HG03342 (cell line): ENCODE results near the gene ZBED1.
"Not testable (repeated sequence)": the region's sequence is repeated elsewhere in the genome, so short reads cannot be mapped to it uniquely, and the experiment has no call there.

Source experiments
- ATAC-seq: cut with Tn5 transposase; IDR thresholded peaks from one replicate; pipeline ENCODE4 v1.9.1; 2021; ENCODE audit warnings: mild to moderate bottlenecking, moderate library complexity; ENCODE audit not compliant: unreplicated experiment

The ZBED1 gene

DNA sequence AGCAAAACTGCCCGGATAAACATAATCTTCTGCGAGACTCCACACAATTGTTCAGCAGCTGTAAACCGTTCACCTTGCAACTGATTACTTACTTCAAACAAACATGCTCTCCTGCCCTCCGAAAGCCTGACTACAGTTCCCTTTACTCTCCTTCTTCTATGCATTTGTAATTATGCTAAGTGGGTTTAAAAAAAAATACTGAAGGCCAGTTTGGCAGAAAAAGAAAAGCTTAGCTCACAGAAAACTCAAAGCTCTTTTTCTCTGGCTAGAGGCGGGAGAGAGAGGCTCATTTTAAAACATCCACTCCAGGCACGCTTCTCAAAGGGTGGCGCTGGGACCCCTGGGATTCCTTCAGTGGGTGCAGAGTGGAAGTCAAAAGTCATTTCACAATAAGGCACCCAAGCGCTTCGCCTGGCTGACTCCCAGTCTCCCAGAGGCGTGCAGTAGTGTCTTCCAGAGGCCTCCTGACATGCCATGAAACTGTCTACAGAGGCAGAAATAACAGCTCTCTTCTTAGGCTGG, 1.9 kb downstream of the ZBED1 start:
- no peak for ATAC-seq

DNA sequence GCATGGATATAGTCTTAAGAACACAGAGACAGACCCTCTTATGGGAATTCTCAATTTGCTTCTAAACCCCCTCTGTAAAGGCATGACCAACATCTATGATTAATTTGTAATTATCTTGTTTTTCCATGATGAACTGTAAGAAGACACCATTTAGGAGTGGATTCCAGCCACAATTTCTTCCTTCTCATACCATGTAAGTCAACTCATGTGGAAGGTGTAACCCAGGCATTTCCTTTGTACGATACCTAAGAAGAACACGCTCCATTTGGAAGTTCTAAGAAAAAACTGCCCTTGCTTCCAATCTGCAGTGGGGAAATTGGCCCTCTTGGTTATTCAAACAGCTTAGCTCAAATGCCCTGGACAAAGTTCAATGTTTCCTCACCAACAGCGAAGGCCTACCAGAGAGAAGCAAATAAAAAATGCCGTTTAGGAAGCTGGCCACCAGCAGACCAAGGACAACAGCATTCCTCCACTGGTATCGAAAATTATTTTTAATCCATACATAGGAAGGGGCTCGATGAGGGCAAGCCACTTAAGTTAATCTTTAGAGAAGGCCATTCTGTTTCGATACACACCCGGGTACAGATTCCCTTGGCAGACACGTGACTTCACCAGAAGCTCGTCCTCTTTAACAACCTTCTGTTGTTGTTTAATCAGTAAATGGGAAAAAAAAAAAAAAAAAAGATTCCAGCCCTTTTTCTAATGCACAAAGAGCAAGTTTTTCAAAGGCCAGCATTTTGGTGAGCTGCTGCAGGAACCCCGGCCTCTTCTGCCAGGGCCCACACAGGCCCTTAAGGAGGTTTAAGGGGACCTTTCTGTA, 2.6 kb downstream of the ZBED1 start:
- no peak for ATAC-seq

DNA sequence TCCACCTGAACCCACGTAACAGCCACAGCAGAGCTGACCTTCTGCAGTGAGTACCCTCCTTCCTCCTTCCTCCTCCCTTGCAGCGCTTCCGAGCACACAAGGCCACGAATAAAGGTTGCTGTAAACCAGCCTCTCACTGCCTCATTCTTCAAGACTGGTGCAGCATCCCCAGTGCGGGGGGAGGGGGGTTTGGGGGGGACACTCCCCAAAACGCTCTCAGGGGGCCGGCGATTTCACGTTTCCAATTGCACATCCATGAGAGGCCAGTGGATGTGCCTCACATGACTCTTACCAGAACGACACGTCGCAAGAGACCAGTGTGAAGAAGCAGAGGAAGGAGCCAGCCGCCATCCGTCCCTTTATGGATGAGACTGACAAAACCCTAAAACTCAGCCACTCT, 5.2 kb downstream of the ZBED1 start:
- no peak for ATAC-seq

- no peak for ATAC-seq
These were observed 8.1 kb downstream of the ZBED1 start for GRCh38 chrX:2492531-2493218.

GRCh38 chrX:2490634-2491033, 10.1 kb downstream of the ZBED1 start:
- ATAC-seq: no peak

- no peak for ATAC-seq
These were observed 11.0 kb downstream of the ZBED1 start for GRCh38 chrX:2489446-2490445.

- no peak for ATAC-seq
These were observed 12.0 kb downstream of the ZBED1 start for GRCh38 chrX:2488621-2489285.

GRCh38 chrX:2487366-2487765, 13.4 kb downstream of the ZBED1 start:
- no peak for ATAC-seq

- no peak for ATAC-seq
These were observed 14.2 kb downstream of the ZBED1 start for GRCh38 chrX:2486476-2487133.

DNA sequence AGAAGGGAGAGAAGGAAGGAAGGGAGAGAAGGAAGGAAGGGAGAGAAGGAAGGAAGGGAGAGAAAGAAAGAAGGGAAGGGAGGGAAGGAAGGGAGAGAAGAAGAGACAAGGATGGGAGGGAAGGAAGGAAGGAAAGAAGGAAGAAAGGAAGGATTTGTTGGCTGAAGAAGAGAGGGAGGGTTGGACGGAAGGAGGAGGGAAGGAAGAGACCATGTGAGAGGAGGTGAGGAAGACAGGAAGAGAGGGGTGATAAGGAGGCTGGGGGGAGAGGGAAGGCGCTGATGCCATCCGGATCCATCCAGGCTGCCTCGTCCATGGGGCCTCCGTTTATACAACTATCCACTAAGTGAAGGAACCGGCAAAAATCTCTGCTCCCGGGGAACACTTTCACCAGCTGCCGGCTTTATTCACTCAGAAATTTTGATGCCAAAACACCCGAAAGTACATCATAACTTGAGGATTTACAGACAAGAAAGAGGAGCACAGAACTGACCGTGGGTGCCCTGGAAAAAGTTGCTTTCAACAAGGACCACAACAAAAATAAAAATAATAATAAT, 14.9 kb downstream of the ZBED1 start:
- ATAC-seq: no peak

GRCh38 chrX:2484721-2485648, 15.8 kb downstream of the ZBED1 start:
- no peak for ATAC-seq

DNA sequence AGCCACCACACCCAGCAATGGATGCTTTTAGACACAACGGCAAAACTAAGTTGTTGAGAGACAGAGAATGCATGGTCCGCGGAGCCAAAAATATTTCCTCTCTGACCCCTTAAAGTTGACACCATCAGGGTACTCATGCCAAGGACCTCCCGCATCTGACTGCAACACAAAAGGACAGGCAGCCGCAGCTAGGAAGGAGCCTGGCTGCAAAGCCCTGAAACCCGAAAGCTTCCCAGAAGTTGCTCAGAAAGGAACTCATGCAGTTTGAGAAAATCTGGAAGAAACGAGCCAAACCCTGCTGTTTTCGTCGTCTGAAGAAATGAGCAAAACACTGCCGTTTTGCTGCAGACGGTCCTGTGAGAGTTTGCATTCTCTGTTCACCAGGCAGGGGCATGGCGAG, 16.5 kb downstream of the ZBED1 start:
- ATAC-seq: no peak

DNA sequence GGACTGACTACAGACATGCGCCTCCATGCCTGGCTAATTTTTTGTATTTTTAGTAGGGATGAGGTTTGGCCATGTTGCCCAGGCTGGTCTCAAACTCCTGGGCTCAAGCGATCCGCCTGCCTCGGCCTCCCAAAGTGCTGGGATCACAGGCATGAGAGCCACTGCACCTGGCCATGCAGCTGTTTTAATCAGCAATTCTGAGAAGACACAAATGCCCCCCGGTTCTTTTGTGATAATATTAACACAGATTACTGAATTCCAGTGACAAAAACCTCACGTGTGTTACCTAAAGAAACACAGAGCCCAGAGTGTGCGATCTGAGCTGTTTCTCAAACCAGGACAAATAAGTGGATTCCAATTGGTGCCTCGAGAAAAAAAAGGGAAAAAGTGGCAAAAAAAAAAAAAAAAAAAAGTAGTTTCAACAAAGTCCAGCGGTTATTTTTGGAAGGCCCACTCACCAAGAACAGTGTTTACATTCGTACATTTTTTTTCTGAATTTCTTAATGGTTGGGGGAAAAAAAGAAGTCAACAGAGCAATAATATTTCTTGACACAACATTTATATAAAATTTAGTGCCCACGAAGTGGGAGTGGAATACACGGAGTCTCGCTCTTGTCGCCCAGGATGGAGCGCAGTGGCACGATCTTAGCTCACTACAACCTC, 17.2 kb downstream of the ZBED1 start:
- ATAC-seq: no peak

GRCh38 chrX:2481597-2481996, 19.2 kb downstream of the ZBED1 start:
- not testable (repeated sequence) for ATAC-seq

- ATAC-seq: not testable (repeated sequence)
These were observed 20.8 kb downstream of the ZBED1 start for GRCh38 chrX:2479982-2480381.

GRCh38 chrX:2479420-2479780, 21.4 kb downstream of the ZBED1 start:
- no peak for ATAC-seq

DNA sequence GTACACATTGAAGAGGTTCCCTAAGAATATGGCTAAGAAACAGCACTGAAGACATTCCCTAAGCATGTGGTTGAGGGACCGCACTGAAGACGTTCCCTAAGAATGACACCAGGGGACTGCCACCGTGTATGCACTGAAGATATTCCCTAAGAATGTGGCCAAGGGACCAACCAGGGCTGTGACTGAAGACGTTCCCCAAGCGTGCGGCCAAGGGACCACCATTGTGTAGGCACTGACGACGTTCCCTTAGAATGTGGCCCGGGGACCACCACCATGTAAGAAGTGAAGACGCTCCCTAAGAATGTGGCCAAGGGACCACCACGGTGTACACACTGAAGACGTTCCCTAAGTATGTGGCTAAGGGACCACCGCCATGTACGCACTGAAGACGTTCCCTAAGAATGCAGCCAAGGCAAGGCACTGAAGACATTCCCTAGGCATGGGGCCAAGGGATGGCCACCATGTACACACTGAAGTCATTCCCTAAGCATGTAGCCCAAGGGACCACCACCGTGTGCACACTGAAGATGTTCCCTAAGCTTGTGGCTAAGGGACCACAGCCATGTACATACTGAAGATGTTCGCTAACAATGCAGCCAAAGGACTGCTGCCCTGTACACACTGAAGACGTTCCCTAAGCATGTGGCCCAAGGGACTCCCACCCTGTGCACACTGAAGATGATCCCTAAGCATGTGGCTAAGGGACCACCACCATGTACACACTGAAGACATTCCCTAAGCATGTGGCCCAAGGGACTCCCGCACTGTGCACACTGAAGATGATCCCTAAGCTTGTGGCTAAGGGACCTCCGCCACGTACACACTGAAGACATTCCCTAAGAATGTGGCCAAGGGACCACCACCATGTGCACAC, 22.0 kb downstream of the ZBED1 start:
- ATAC-seq: no peak
